Immature natural killer cell (primary cell): ENCODE data around the gene OPA3. TPM values are rescaled to one million over a fixed set of nuclear protein-coding genes. Genes with fewer than 3 reads are reported as not detected.

Experiments
- DNase-seq, 3 donors: peaks; one replicate each; pipeline ENCODE4 v3.0.0; 2022; ENCODE audit warnings: mixed read lengths in 1 of 3
- H3K27ac Mint-ChIP-seq, 6 donors: one replicate each; pipeline ENCODE4 v1.8.0; 2020; ENCODE audit warnings: mixed read lengths in 6 of 6, mild to moderate bottlenecking in 5 of 6, inconsistent platforms in 4 of 6, moderate library complexity in 3 of 6
- H3K27me3 Mint-ChIP-seq, 3 donors: one replicate each; pipeline ENCODE4 v1.8.0; 2020 to 2021; ENCODE audit warnings: low read depth in 3 of 3, mild to moderate bottlenecking in 3 of 3, mixed read lengths in 3 of 3, moderate library complexity in 3 of 3, inconsistent platforms in 1 of 3
- H3K36me3 Mint-ChIP-seq, 3 donors: one replicate each; pipeline ENCODE4 v1.8.0; 2020; ENCODE audit warnings: mixed read lengths in 3 of 3, inconsistent platforms in 2 of 3, mild to moderate bottlenecking in 2 of 3
- H3K4me1 Mint-ChIP-seq, 2 donors: one replicate each; pipeline ENCODE4 v1.8.0; 2020; ENCODE audit warnings: inconsistent platforms in 2 of 2, mild to moderate bottlenecking in 2 of 2, mixed read lengths in 2 of 2, moderate library complexity in 1 of 2
- H3K4me3 Mint-ChIP-seq, 5 donors: one replicate each; pipeline ENCODE4 v1.8.0; 2020; ENCODE audit warnings: mild to moderate bottlenecking in 5 of 5, mixed read lengths in 5 of 5, inconsistent platforms in 3 of 5, moderate library complexity in 3 of 5
- H3K9me3 Mint-ChIP-seq, 6 donors: one replicate each; pipeline ENCODE4 v1.8.0; 2020; ENCODE audit warnings: mild to moderate bottlenecking in 6 of 6, mixed read lengths in 6 of 6, inconsistent platforms in 4 of 6, moderate library complexity in 3 of 6
- polyA plus RNA-seq, 3 donors: library from polyadenylated mRNA; unstranded; fragments of 300-500 nt; fragmentation: Illumina TruSeq; gene quantifications; one replicate each; pipeline ENCODE4 v1.2.3, GENCODE V29; 2021

OPA3 gene
- polyA plus RNA-seq, 3 donors from 2014 or later = 3.3 to 18.4 TPM; not detected in 1

DNA sequence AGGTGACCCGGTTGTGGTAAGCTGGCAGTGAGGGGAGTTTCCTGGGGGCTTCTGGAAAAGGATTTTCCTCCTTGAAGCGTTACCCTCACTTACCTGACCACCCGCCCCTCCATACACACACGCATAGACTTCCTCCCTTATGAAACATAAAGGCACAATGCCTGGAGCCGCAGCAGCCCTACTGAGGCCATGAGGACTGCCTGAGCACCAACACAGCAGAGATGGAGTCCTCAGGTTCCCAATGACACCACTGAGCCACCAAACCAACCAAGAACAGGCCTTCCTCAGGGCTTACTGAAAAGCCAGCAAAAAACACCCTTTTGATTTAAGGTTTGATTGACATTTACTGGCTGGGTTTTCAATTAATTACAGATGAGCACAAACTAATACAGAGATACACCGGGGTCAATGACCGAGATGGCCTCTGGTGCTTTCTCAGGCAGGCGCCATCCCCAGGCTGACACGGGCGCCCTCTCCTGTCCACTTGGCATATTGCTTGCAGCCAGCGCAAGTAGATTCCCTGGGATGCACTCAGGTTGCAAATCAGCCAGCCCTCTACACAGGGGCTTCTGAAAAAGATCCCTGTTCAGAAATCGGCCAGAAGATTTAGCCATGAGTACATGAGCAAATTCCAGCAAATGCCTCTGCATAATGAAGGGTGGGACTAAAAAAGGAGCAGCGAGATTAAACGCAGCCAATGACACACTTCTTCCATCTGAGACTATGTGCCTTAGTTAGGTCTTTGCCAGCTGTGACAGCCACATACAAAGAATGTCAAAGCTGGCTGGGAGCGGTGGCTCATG is 14.8 kb downstream of the OPA3 start:
- Mint-ChIP-seq H3K27me3 (peaks cover 0 to 2% (median 0%) of the 10 kb centered on the region in 3 donors), H3K4me3 (no peak overlapping the region), H3K4me1 (peaks cover 1 to 6% of the 10 kb centered on the region in 2 donors), H3K36me3 (no peaks in the 10 kb centered on the region), H3K27ac (no peak overlapping the region), H3K9me3 (no peaks in the 10 kb centered on the region)
- peak; percentile 26 to 35 (median 32) for DNase-seq

DNA sequence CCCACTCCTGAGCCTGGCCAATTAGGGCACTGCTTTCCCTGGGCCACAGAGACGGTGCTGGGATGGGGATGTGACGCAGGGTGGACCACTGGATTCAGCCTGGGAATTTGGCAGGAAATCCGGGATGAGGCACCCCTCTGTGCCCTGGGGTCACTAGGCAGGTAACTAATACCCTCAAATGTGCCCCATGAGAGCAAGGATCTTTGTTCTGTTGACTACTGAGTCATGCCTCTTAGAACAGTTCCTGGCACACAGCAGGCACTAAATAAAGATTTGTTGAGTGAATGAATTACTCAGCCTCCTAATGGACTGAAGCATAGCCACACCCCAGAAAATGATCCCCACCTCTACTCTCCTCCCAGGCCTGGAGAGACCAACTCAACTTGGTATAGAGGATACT is 15.9 kb downstream of the OPA3 start:
- no peak overlapping the region for H3K27ac Mint-ChIP-seq
- H3K9me3 Mint-ChIP-seq = no peaks in the 10 kb centered on the region
- no peak overlapping the region for H3K4me3 Mint-ChIP-seq
- no peaks in the 10 kb centered on the region for H3K36me3 Mint-ChIP-seq
- peaks cover 4 to 6% of the 10 kb centered on the region in 2 donors for H3K4me1 Mint-ChIP-seq
- no peak for DNase-seq
- peaks cover 0 to 2% (median 0%) of the 10 kb centered on the region in 3 donors for H3K27me3 Mint-ChIP-seq

DNA sequence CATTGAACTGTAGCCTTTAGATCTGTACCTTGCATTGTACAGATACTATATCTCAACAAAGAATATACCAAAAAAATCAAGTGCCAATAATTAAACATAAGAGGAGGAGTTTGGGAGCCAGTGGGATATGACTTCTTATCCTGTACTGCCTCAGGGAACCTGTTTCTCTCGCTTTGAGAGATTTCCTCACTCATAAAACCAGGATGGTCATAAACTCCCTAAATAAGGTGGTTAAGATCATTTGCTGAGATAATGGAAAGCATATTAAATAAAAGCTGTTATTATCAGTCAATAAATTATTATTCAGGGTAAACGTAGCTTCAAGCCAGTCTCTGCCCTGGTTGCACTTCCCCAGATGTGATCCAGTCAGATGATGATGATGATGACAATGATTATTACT is 17.0 kb downstream of the OPA3 start:
- no peak overlapping the region for H3K27ac Mint-ChIP-seq

DNA sequence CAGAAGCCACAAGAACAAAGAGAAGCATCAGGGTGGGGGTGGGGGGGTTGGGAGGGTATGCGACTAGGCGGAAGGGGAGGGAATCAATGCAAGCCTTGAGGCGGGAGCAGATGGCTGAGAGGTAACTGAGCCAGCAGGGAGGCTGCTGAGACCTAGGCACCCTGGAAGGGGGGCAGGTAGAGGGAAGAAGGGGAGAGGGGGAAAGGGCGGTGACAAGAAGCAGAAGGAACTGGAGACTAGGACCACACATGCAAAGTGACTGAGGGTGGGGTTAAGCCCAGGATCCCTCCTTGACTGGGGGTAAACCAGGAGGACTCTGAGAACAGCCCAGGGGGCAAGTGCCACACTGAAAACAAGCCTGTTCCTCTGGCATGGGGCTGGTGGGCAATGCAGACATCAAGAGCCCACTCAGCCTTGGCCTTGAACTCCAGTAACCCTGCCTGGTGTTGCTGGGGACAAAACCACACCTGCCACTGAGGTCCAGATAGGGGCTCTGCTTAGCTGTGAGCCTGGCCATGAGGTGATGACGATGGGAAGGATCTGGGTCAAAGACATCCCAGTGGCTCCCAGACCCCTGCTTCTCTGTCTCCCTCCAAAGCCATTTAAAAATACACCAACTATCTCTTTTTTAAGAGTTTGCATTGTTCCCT is 20.3 kb downstream of the OPA3 start:
- Mint-ChIP-seq H3K27ac (peak overlapping the region in 1 of 6 donors; percentile 75), H3K4me3 (no peak overlapping the region)
- DNase-seq = no peak

More for the DNA sequence above, 17.0 kb downstream of the OPA3 start:
- Mint-ChIP-seq H3K4me3 (no peak overlapping the region), H3K4me1 (peaks cover 7 to 10% of the 10 kb centered on the region in 2 donors), H3K36me3 (no peaks in the 10 kb centered on the region), H3K9me3 (no peaks in the 10 kb centered on the region), H3K27me3 (peaks cover 0 to 2% (median 0%) of the 10 kb centered on the region in 3 donors)
- DNase-seq = no peak

DNA sequence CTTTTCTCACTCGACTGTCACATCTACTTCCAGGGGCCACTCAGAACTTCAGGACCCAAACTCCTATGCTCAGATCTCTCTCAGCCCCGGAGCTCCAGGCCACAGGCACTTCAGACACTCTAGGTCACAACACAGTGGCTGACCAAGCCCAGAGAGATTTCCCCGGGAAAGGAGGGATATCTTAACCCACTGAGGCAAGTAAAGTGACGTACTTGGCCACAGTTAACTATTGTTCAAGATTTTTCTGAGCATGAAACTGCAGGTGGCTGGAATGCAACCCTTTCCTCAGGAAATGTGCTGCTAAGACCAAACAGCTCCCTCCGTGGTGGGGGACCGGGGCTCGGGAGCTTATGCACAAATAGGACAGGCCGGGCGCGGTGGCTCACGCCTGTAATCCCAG is 23.9 kb downstream of the OPA3 start:
- DNase-seq = no peak
- H3K27ac Mint-ChIP-seq = no peak overlapping the region
- H3K4me3 Mint-ChIP-seq = peak overlapping the region in 1 of 5 donors; percentile 51
- H3K36me3 Mint-ChIP-seq = no peaks in the 10 kb centered on the region
- H3K27me3 Mint-ChIP-seq = peaks cover 0 to 2% (median 0%) of the 10 kb centered on the region in 3 donors
- peaks cover 12 to 15% of the 10 kb centered on the region in 2 donors for H3K4me1 Mint-ChIP-seq
- H3K9me3 Mint-ChIP-seq = no peaks in the 10 kb centered on the region

More for the DNA sequence above, 20.3 kb downstream of the OPA3 start:
- no peaks in the 10 kb centered on the region for H3K36me3 Mint-ChIP-seq
- H3K27me3 Mint-ChIP-seq = peaks cover 0 to 2% (median 0%) of the 10 kb centered on the region in 3 donors
- no peaks in the 10 kb centered on the region for H3K9me3 Mint-ChIP-seq
- peaks cover 5 to 9% of the 10 kb centered on the region in 2 donors for H3K4me1 Mint-ChIP-seq

DNA sequence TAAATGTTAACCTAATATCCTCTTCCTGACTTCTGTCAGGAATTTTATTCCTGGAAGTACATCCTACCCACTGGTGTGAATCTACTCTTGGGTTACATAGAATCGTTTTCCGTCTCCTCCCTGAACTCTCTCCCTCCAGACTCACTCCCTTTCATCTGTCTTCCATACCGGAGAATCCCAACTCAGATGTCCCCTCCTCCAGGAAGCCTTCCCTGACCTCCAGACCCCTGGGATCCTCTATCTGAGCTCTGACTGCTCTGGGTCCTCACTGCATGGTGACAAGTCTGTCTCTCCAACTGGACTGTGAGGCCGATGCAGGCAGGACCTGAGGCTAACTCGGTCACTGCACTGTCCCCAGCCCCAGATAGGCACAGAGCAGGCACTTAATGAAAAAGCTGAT is 24.6 kb downstream of the OPA3 start:
- no peak overlapping the region for H3K27ac Mint-ChIP-seq
- peaks cover 0 to 2% (median 0%) of the 10 kb centered on the region in 3 donors for H3K27me3 Mint-ChIP-seq
- H3K36me3 Mint-ChIP-seq = no peaks in the 10 kb centered on the region
- no peak for DNase-seq
- peaks cover 12 to 15% of the 10 kb centered on the region in 2 donors for H3K4me1 Mint-ChIP-seq
- H3K9me3 Mint-ChIP-seq = no peaks in the 10 kb centered on the region
- no peak overlapping the region for H3K4me3 Mint-ChIP-seq

DNA sequence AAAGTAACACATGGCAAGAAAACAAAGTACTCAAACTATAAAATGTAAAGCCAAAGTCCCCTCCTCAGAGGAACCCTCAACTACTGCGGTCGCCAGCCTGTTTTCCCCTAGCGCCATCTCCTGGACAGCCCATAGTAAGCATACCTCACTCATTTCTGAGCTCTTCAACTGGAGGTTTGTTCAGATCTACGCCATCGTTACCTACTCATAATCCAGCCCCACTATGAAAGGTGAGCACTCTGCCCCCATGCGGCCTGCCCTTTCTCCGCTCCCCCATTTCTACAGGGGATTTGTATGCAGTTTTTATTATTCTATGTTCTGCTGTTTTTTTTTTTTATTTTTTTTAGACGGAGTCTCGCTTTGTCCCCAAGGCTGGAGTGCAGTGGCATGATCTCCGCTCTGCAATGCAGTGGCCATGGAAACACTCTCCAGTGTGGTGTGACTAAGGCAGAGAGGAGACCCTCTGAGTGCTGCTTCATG is 26.2 kb downstream of the OPA3 start:
- peaks cover 12 to 13% of the 10 kb centered on the region in 2 donors for H3K4me1 Mint-ChIP-seq
- no peaks in the 10 kb centered on the region for H3K9me3 Mint-ChIP-seq
- H3K4me3 Mint-ChIP-seq = no peak overlapping the region
- peak overlapping the region in 1 of 6 donors; percentile 37 for H3K27ac Mint-ChIP-seq
- peaks cover 0 to 2% (median 0%) of the 10 kb centered on the region in 3 donors for H3K27me3 Mint-ChIP-seq
- DNase-seq = peak; percentile 42 to 54 (median 43)
- H3K36me3 Mint-ChIP-seq = no peaks in the 10 kb centered on the region

DNA sequence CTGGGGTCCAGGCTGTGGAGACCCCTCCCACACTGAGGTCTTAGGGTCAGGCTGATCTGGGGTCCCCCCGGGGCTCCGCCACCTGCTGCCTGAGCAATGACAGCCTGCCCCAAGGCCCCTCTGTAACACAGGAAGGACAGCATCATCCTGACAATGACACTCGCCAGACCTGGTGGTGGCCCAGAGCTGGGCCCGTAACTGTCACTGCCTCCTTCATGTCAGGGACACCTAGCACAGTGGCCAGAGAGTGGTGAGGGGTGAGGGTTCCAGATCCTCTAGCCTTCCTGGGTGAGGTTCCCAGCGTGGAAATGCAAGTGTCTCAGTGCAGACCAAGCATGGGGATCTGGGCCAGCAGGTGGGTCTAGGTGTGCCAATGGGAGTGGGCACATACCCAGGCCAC is 27.8 kb downstream of the OPA3 start:
- no peaks in the 10 kb centered on the region for H3K9me3 Mint-ChIP-seq
- H3K4me1 Mint-ChIP-seq = peaks cover 7 to 9% of the 10 kb centered on the region in 2 donors
- H3K4me3 Mint-ChIP-seq = no peak overlapping the region
- H3K27ac Mint-ChIP-seq = no peak overlapping the region
- H3K27me3 Mint-ChIP-seq = peaks cover 0 to 3% (median 2%) of the 10 kb centered on the region in 3 donors
- peaks cover 0 to 2% (median 1%) of the 10 kb centered on the region in 3 donors for H3K36me3 Mint-ChIP-seq
- DNase-seq = no peak

DNA sequence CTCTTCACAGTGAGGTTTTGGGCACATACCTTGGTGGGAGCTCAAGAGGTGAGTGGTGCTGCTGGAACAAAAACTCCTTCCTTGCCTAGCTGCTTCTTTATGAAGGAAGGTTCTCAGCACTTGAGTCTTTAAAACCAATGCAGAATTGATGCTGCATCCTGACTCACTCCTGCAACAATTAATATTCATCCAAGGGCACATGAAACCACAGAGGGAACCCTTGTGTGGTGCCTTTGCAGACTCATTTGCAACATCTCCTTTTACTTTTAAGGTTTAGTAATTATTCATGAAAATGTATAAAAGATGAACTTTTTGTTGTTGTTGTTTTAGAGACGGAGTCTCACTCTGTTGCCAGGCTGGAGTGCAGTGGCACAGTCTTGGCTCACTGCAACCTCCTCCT is 30.1 kb downstream of the OPA3 start:
- Mint-ChIP-seq H3K36me3 (peaks cover 0 to 7% (median 4%) of the 10 kb centered on the region in 3 donors), H3K27ac (no peak overlapping the region), H3K4me3 (no peak overlapping the region), H3K9me3 (no peaks in the 10 kb centered on the region), H3K27me3 (peaks cover 0 to 3% (median 0%) of the 10 kb centered on the region in 3 donors), H3K4me1 (peaks cover 6 to 7% of the 10 kb centered on the region in 2 donors)
- no peak for DNase-seq

DNA sequence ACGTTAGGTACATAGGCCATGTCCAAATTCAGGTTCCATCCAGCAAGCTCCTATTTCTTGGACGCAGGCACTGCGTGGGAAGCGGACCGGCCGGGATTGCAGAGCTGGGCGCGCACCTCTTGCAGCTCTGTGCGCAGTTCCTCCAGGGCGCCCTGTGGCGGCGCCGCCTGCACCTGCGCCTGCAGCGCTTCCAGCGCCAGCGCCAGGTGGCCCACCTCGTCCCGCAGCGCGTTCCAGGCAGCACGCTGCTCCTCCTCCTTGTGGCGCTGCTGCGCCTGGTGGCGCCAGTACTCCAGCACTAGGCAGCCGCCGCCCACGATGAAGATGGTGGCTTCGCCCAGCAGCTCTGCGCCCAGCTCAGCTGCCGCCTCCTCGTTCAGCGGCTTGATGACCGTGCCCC is 31.1 kb downstream of the OPA3 start:
- H3K9me3 Mint-ChIP-seq = no peaks in the 10 kb centered on the region
- H3K36me3 Mint-ChIP-seq = peaks cover 0 to 7% (median 4%) of the 10 kb centered on the region in 3 donors
- H3K27me3 Mint-ChIP-seq = peaks cover 0 to 3% (median 0%) of the 10 kb centered on the region in 3 donors
- H3K27ac Mint-ChIP-seq = no peak overlapping the region
- H3K4me1 Mint-ChIP-seq = peaks cover 3 to 5% of the 10 kb centered on the region in 2 donors
- no peak for DNase-seq
- H3K4me3 Mint-ChIP-seq = no peak overlapping the region

DNA sequence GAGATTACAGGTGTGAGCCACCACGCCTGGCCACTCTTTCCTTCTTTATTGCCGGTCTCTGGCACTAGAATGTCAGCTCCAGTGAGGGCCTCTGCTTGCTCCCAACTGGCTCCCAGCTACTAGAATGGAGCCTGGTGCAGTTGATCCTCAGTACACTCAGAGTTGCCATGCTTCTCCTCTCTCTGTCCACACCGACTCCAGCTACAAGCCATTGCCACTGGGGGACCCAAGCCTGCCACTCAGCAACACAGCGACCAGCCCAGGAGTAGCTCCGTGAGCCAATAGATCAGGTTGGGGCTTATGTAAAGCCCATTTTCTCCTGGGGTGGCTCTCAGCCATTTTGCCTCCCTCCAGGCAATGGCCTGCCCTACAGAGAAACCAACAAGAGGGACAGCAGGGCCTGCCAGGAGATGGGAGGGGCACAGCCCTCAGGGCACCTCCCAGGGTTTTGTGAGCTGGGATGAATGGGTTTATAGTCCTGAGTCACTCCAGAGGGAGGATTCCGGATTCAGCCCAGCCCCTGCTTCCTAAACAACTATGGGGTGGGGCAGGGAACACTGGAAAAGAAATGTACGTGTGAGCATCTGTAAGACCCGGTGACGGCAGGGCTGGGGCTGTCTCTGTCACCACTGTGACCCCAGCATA is 36.5 kb downstream of the OPA3 start:
- Mint-ChIP-seq H3K27ac (no peak overlapping the region), H3K27me3 (peaks cover 0 to 2% (median 0%) of the 10 kb centered on the region in 3 donors), H3K4me1 (no peaks in the 10 kb centered on the region), H3K4me3 (no peak overlapping the region), H3K36me3 (peaks cover 0 to 7% (median 4%) of the 10 kb centered on the region in 3 donors), H3K9me3 (no peaks in the 10 kb centered on the region)
- no peak for DNase-seq

DNA sequence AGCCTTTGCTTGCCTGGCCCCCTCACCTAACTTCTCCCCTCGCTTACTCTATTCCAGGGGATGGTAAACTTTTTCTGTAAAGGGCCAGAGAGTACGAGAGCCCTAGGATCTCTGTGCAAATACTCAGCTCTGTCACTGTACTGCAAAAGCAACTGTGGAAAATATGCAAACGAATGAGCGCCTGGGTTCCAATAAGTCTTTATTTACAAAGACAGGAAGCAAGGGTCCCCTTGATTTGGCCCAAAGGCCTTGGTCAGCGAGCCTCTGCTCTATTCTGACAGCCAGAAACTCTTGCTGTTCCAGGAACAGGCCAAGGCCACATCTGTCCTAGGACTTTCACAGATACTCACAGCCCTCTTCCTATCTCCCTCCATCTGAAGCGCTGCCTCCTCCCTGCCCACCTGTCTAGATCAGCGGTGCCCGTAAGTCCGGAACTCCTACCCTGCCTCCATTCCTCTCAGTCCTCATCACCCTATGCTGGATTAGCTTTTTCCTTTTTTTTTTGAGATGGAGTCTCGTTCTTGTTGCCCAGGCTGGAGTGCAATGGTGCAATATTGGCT is 37.3 kb downstream of the OPA3 start:
- H3K27me3 Mint-ChIP-seq = no peaks in the 10 kb centered on the region
- H3K4me3 Mint-ChIP-seq = no peak overlapping the region
- H3K27ac Mint-ChIP-seq = no peak overlapping the region
- H3K9me3 Mint-ChIP-seq = no peaks in the 10 kb centered on the region
- no peak for DNase-seq
- H3K36me3 Mint-ChIP-seq = peaks cover 0 to 7% (median 4%) of the 10 kb centered on the region in 3 donors
- H3K4me1 Mint-ChIP-seq = no peaks in the 10 kb centered on the region

DNA sequence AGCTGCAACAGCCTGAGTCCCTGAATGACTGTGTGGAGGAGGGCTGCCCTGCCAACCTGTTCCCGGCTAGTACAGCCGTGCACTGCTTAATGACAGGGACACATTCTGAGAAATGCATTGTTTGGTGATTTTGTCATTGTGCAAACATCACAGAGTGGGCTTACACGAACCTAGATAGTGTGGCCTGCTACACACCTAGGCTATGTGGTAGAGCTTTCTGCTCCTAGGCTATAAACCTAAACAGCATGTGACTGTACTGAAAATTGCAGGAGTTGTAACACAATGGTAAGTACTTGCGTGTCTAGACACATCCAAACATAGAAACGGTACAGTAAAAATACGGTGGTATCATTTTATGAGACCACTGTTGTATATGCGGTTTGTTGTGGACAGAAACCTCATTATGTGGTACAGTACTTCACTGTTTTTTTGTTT is 42.4 kb downstream of the OPA3 start:
- Mint-ChIP-seq H3K27ac (no peak overlapping the region), H3K27me3 (no peaks in the 10 kb centered on the region), H3K4me3 (no peak overlapping the region), H3K36me3 (no peaks in the 10 kb centered on the region), H3K9me3 (no peaks in the 10 kb centered on the region), H3K4me1 (no peaks in the 10 kb centered on the region)
- no peak for DNase-seq
